ENCODE results near the gene SLC6A16. TPM values are rescaled to one million over a fixed set of nuclear protein-coding genes. Genes with fewer than 3 reads are reported as not detected.

Gene SLC6A16
- total and polyA plus RNA-seq, 2 experiments from 2014 or later, result 0.31 to 1.8 TPM

- Histone ChIP-seq H3K4me1 (ENCODE audit: insufficient read depth) (peaks cover 10% of the 10 kb centered on the region), H3K4me3 (no peak within 1 kb of the TSS), H3K79me2 (replicated peaks; ENCODE audit: insufficient read depth) (no peaks in the 10 kb centered on the region), H3K9me2 (ENCODE audit: insufficient read depth) (no peaks in the 10 kb centered on the region), H4K20me1 (replicated peaks; ENCODE audit: insufficient read depth) (0 out of 2 replicates have a peak, but pooled peaks cover 4% of the 10 kb centered on the region), H2AFZ (no peak within 1 kb of the TSS), H3K36me3 (ENCODE audit: insufficient read depth) (no peaks in the 10 kb centered on the region), H3K27me3 (ENCODE audit: insufficient read depth) (peaks cover 24% of the 10 kb centered on the region), H3K27ac (ENCODE audit: low read depth) (no peak within 1 kb of the TSS), H3K4me2 (no peak within 1 kb of the TSS), H3F3A (replicated peaks; ENCODE audit: low read depth) (0 out of 2 replicates have a peak, but pooled peaks cover 4% of the 10 kb centered on the region)
- Mint-ChIP-seq H3K4me1 (peaks cover 21% of the 10 kb centered on the region), H3K9me3 (no peaks in the 10 kb centered on the region; the same call in 2 of the 3 replicates), H3K36me3 (ENCODE audit: low read depth) (peaks cover 5% of the 10 kb centered on the region), H3K27ac (no peak within 1 kb of the TSS), H3K27me3 (ENCODE audit: insufficient read depth, low read depth, poor library complexity) (peaks cover 41% of the 10 kb centered on the region), H3K4me3 (peak within 1 kb of the TSS; percentile 9; the same call in 1 of the 3 replicates)
- TF ChIP-seq POLR2AphosphoS5 (IDR thresholded peaks at IDR 0.05; ENCODE audit: low read depth) (no peak), STAT1 (IDR thresholded peaks at IDR 0.05; ENCODE audit: unreplicated experiment) (no peak), JUNB (IDR thresholded peaks at IDR 0.05; ENCODE audit: unreplicated experiment) (no peak), EZH2phosphoT487 (IDR thresholded peaks at IDR 0.05; ENCODE audit: unreplicated experiment) (no peak)
- DNase-seq (ENCODE audit: low spot score), result no peak
- ATAC-seq, result no peak
Observed at GRCh38 chr19:49335071-49335783, 10.2 kb upstream of the SLC6A16 start, which contains the start of gene CD37. CD37 (plus strand) TSS chr19:49335406; CDS start chr19:49335541, 135 bp downstream.

GRCh38 chr19:49333811-49334288 lies 8.9 kb upstream of the SLC6A16 start:
- H3F3A ChIP-seq (replicated peaks; ENCODE audit: low read depth), result 0 out of 2 replicates have a peak, but pooled peaks cover 3% of the 10 kb centered on the region
- no peaks in the 10 kb centered on the region for H3K9me2 ChIP-seq (ENCODE audit: insufficient read depth)
- no peaks in the 10 kb centered on the region for H3K36me3 ChIP-seq (ENCODE audit: insufficient read depth)
- ATAC-seq, result no peak
- H3K27me3 ChIP-seq (ENCODE audit: insufficient read depth), result peaks cover 24% of the 10 kb centered on the region
- Mint-ChIP-seq H3K9me3 (no peaks in the 10 kb centered on the region; the same call in 2 of the 3 replicates), H3K36me3 (ENCODE audit: low read depth) (no peaks in the 10 kb centered on the region; the same call in 1 of the 3 replicates), H3K4me1 (peaks cover 18% of the 10 kb centered on the region), H3K27ac (no peak overlapping the region), H3K27me3 (ENCODE audit: insufficient read depth, low read depth, poor library complexity) (peaks cover 36% of the 10 kb centered on the region), H3K4me3 (no peak overlapping the region)
- no peak for TF ChIP-seq REST (IDR thresholded peaks at IDR 0.05; ENCODE audit: unreplicated experiment)
- TF ChIP-seq POLR2AphosphoS5 (IDR thresholded peaks at IDR 0.05; ENCODE audit: low read depth), result no peak
- no peak for TF ChIP-seq STAT1 (IDR thresholded peaks at IDR 0.05; ENCODE audit: unreplicated experiment)
- no peak for TF ChIP-seq ZNF462 (CRISPR knock-in tag; IDR thresholded peaks at IDR 0.05)
- no peak overlapping the region for H3K4me3 ChIP-seq
- H3K27ac ChIP-seq (ENCODE audit: low read depth), result no peak overlapping the region
- 0 out of 2 replicates have a peak, but pooled peaks cover 4% of the 10 kb centered on the region for H4K20me1 ChIP-seq (replicated peaks; ENCODE audit: insufficient read depth)
- peaks cover 6% of the 10 kb centered on the region for H3K4me1 ChIP-seq (ENCODE audit: insufficient read depth)
- no peaks in the 10 kb centered on the region for H3K79me2 ChIP-seq (replicated peaks; ENCODE audit: insufficient read depth)
- no peak overlapping the region for H2AFZ ChIP-seq
- H3K4me2 ChIP-seq, result no peak overlapping the region
- no peak for DNase-seq (ENCODE audit: low spot score)
